Endothelial cell of umbilical vein (primary cell): ENCODE data around the gene ADSS1. TPM values are rescaled to one million over a fixed set of nuclear protein-coding genes. Genes with fewer than 3 reads are reported as not detected.

ENCODE experiments used
- BruUV-seq: library from RNA; stranded (reverse); fragments of 400-500 nt; replicated peaks from 2 replicates; lab custom pipeline; 2021; lab: Mats Ljungman, UMichigan
- CTCF ChIA-PET: fragments of 300-600, 350-600 bp; sonication (Branson Sonifier 250); formaldehyde crosslinking; loops from one replicate; lab custom pipeline; 2021; ENCODE audit warnings: antibody characterized with exemption, inconsistent platforms; lab: Charles Lee
- POLR2A ChIA-PET: fragments of 300-600, 350-600 bp; sonication (Branson Sonifier 250); formaldehyde crosslinking; loops from one replicate; lab custom pipeline; 2021; ENCODE audit warnings: antibody characterized with exemption, inconsistent platforms; lab: Charles Lee
- DNase-seq: peaks from one replicate; pipeline ENCODE4 v3.0.0-alpha.2; 2011; ENCODE audit warnings: low read depth, low spot score
- FAIRE-seq: peaks from 2 replicates; lab custom pipeline; 2011; peaks lifted over from hg19 to GRCh38; lab: Jason Lieb, UNC
- H2AFZ ChIP-seq: 2 replicates; pipeline ENCODE4 v1.6.0; 2012; ENCODE audit warnings: low read depth, low read length, control low read depth, inconsistent platforms
- H3K27ac ChIP-seq: 2 replicates; pipeline ENCODE4 v1.5.1; 2011; ENCODE audit warnings: low read depth, mild to moderate bottlenecking, control low read depth, low read length, moderate library complexity; ENCODE audit not compliant: insufficient read depth
- H3K27me3 ChIP-seq, 2 experiments: 2 replicates each; pipeline versions ENCODE4 v1.6.0 to v1.6.1; 2011; ENCODE audit warnings: low read length in 2 of 2, mixed read lengths in 1 of 2; ENCODE audit not compliant: control insufficient read depth in 2 of 2, insufficient read depth in 2 of 2
- H3K36me3 ChIP-seq, 2 experiments: 2 replicates in 1 of 2; 3 replicates in 1 of 2; pipeline ENCODE4 v1.5.1; 2011; ENCODE audit warnings: low read length in 2 of 2, mild to moderate bottlenecking in 1 of 2, moderate library complexity in 1 of 2; ENCODE audit not compliant: control insufficient read depth in 2 of 2, insufficient read depth in 2 of 2; ENCODE audit errors: extremely low read depth in 1 of 2
- H3K4me1 ChIP-seq: 3 replicates; pipeline ENCODE4 v1.5.1; 2011; ENCODE audit warnings: mild to moderate bottlenecking, low read length; ENCODE audit not compliant: control insufficient read depth, insufficient read depth; ENCODE audit errors: extremely low read depth
- H3K4me2 ChIP-seq: 2 replicates; pipeline ENCODE4 v1.6.1; 2011; ENCODE audit warnings: low read length, control low read depth, mixed read lengths; ENCODE audit not compliant: insufficient read depth
- H3K4me3 ChIP-seq, 3 experiments: fragments of 200-600 bp in 1 of 3; sonication (generic), shearing (Covaris generic) in 1 of 3; replicated peaks in 1 of 3; 2 replicates each; pipeline ENCODE4 v1.5.1; 2011 to 2016; ENCODE audit warnings: control low read depth in 3 of 3, low read length in 3 of 3, mild to moderate bottlenecking in 2 of 3, inconsistent platforms in 1 of 3, low read depth in 1 of 3, moderate library complexity in 1 of 3; ENCODE audit not compliant: insufficient read depth in 1 of 3
- H3K79me2 ChIP-seq: 2 replicates; pipeline ENCODE4 v1.6.0; 2012; ENCODE audit warnings: low read length, inconsistent platforms; ENCODE audit not compliant: control insufficient read depth, insufficient read depth
- H3K9ac ChIP-seq: replicated peaks from 2 replicates; pipeline ENCODE3; 2011; ENCODE audit warnings: low read length, control low read depth; ENCODE audit not compliant: insufficient read depth; ENCODE audit errors: extremely low read depth
- H3K9me1 ChIP-seq: replicated peaks from 3 replicates; pipeline ENCODE4 v1.6.0; 2011; ENCODE audit warnings: mild to moderate bottlenecking, low read length; ENCODE audit not compliant: control insufficient read depth, insufficient read depth; ENCODE audit errors: extremely low read depth
- H3K9me3 ChIP-seq: replicated peaks from 2 replicates; pipeline ENCODE4 v1.5.1; 2012; ENCODE audit warnings: low read length, inconsistent platforms; ENCODE audit not compliant: control insufficient read depth, insufficient read depth
- H4K20me1 ChIP-seq: replicated peaks from 2 replicates; pipeline ENCODE3; 2011; ENCODE audit warnings: mild to moderate bottlenecking, low read length; ENCODE audit not compliant: control insufficient read depth, insufficient read depth; ENCODE audit errors: extremely low read depth
- EZH2 ChIP-seq: IDR thresholded peaks from 2 replicates; pipeline ENCODE4 v1.6.1; 2012; ENCODE audit warnings: borderline replicate concordance, low read depth, mild to moderate bottlenecking, moderate library complexity, low read length, inconsistent platforms; ENCODE audit not compliant: severe bottlenecking
- FOS ChIP-seq: IDR thresholded peaks from 2 replicates; pipeline ENCODE4 v1.6.1; 2011; ENCODE audit warnings: mild to moderate bottlenecking, low read length, moderate library complexity, borderline replicate concordance; ENCODE audit not compliant: insufficient read depth
- GATA2 ChIP-seq: IDR thresholded peaks from 2 replicates; pipeline ENCODE4 v1.7.0; 2011; ENCODE audit warnings: low read depth, mild to moderate bottlenecking, moderate library complexity, mixed read lengths, low read length; ENCODE audit not compliant: insufficient read length, insufficient read depth
- JUN ChIP-seq: IDR thresholded peaks from 2 replicates; pipeline ENCODE4 v1.6.1; 2011; ENCODE audit warnings: borderline replicate concordance, low read depth; ENCODE audit not compliant: insufficient read length, insufficient read depth
- MYC ChIP-seq: IDR thresholded peaks from one replicate; pipeline ENCODE4 v1.6.1; 2011; ENCODE audit warnings: mild to moderate bottlenecking, low read depth, low read length
- POLR2A ChIP-seq: IDR thresholded peaks from 2 replicates; pipeline ENCODE4 v1.6.1; 2012; ENCODE audit warnings: low read depth, mild to moderate bottlenecking, control low read depth, low read length
- POLR2AphosphoS5 ChIP-seq: IDR thresholded peaks from 2 replicates; pipeline ENCODE4 v1.6.1; 2012; ENCODE audit warnings: low read depth, mild to moderate bottlenecking, control low read depth, low read length, moderate library complexity; ENCODE audit not compliant: insufficient read depth
- dilution Hi-C: fragments of 300-500 bp; cut with MboI; formaldehyde crosslinking; loops from one replicate; pipeline ENCODE4 v1.15.0; 2019; ENCODE audit warnings: low sequenced_read_pairs; ENCODE audit not compliant: extremely low pct_ligation_motif_present
- intact Hi-C: fragments of 100-400 bp; cut with micrococcal nuclease; formaldehyde crosslinking; loops from one replicate; pipeline ENCODE4 v1.10.0; 2022
- polyA plus RNA-seq, 4 experiments: library from polyadenylated mRNA; depleted of rRNA in 3 of 4; stranded (reverse) in 3 of 4; unstranded in 1 of 4; fragments of >200 nt; gene quantifications; 2 replicates each; pipeline versions ENCODE4 v1.2.1 to v1.2.3, GENCODE V29; 2011 to 2012; ENCODE audit warnings: missing spikeins in 1 of 4
- total RNA-seq: library from RNA; stranded (reverse); gene quantifications from 2 replicates; pipeline ENCODE4 v1.2.3, GENCODE V29; 2021
- TF ChIP-seq, protein P1 (sequence below): IDR thresholded peaks from 2 replicates; pipeline ENCODE4 v1.6.1; 2011; ENCODE audit not compliant: insufficient read depth, insufficient read length
- TF ChIP-seq, protein P2 (sequence below), 2 donors: IDR thresholded peaks; 1 replicate in 1 of 2; 2 replicates in 1 of 2; pipeline ENCODE4 v1.5.1; 2011; ENCODE audit warnings: low read length in 2 of 2, mild to moderate bottlenecking in 2 of 2, moderate library complexity in 2 of 2, control low read depth in 1 of 2, inconsistent platforms in 1 of 2, low read depth in 1 of 2; ENCODE audit not compliant: insufficient read depth in 1 of 2; ENCODE audit errors: extremely low read depth in 1 of 2

Gene ADSS1
- total and polyA plus RNA-seq, 2 donors (not counting 3 experiments of a cell fraction or from before 2014, with no cell fraction given) = 1.9 TPM

- no TSS peak for BruUV-seq
- Histone ChIP-seq H3K36me3 (peaks cover 0 to 40% of the 10 kb centered on the region in 2 experiments), H3K9ac (no peak overlapping the region), H3K9me1 (no peaks in the 10 kb centered on the region), H3K27ac (no peak overlapping the region), H4K20me1 (no peaks in the 10 kb centered on the region), H3K4me1 (peaks cover 8% of the 10 kb centered on the region), H3K27me3 (no peaks in the 10 kb centered on the region), H3K79me2 (peaks cover 24% of the 10 kb centered on the region), H3K4me2 (no peak overlapping the region), H3K9me3 (no peaks in the 10 kb centered on the region), H3K4me3 (no peak overlapping the region), H2AFZ (no peak overlapping the region)
- TF ChIP-seq MYC = no peak
- TF ChIP-seq FOS = no peak
- TF ChIP-seq, protein P1, sequence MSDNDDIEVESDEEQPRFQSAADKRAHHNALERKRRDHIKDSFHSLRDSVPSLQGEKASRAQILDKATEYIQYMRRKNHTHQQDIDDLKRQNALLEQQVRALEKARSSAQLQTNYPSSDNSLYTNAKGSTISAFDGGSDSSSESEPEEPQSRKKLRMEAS = no peak
- TF ChIP-seq, protein P2, sequence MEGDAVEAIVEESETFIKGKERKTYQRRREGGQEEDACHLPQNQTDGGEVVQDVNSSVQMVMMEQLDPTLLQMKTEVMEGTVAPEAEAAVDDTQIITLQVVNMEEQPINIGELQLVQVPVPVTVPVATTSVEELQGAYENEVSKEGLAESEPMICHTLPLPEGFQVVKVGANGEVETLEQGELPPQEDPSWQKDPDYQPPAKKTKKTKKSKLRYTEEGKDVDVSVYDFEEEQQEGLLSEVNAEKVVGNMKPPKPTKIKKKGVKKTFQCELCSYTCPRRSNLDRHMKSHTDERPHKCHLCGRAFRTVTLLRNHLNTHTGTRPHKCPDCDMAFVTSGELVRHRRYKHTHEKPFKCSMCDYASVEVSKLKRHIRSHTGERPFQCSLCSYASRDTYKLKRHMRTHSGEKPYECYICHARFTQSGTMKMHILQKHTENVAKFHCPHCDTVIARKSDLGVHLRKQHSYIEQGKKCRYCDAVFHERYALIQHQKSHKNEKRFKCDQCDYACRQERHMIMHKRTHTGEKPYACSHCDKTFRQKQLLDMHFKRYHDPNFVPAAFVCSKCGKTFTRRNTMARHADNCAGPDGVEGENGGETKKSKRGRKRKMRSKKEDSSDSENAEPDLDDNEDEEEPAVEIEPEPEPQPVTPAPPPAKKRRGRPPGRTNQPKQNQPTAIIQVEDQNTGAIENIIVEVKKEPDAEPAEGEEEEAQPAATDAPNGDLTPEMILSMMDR (IDR thresholded peaks at IDR 0.05; ENCODE audit: extremely low read depth in 1 of 2, insufficient read depth in 1 of 2, low read depth in 1 of 2, low read length in 2 of 2) = no peak
- TF ChIP-seq EZH2 = no peak
- no peak for TF ChIP-seq POLR2A
- TF ChIP-seq GATA2 = no peak
- TF ChIP-seq JUN = no peak
- TF ChIP-seq POLR2AphosphoS5 = no peak
- DNase-seq (no peak), FAIRE-seq (no peak)
- dilution Hi-C loops (no loop called here), intact Hi-C loops (no loop called here)
- ChIA-PET POLR2A (no interaction called here), CTCF (interaction anchor here (2.4 kb wide), 1 partner anchor 11 kb away, joined by 16 read pairs; no protein-coding TSS in a partner anchor)
These were observed 33.2 kb downstream of the ADSS1 start for GRCh38 chr14:104757238-104757585.
